Measurements from ENCODE around the gene AQP1.

The AQP1 gene

GRCh38 chr7:30906515-30907240 is 5.0 kb upstream of the AQP1 start:
- DNase-seq (ENCODE audit: low read depth in 2 of 2), result no peak

- DNase-seq (ENCODE audit: low read depth in 2 of 2), result no peak
These were observed 4.0 kb upstream of the AQP1 start for GRCh38 chr7:30907527-30908267.

- DNase-seq (ENCODE audit: low read depth in 2 of 2), result no peak
These were observed 3.0 kb upstream of the AQP1 start for GRCh38 chr7:30908681-30909080.

- no peak for DNase-seq (ENCODE audit: low read depth in 2 of 2)
These were observed 2.2 kb upstream of the AQP1 start for GRCh38 chr7:30909431-30909830.

- DNase-seq (ENCODE audit: low read depth in 2 of 2), result no peak
These were observed 1.1 kb upstream of the AQP1 start for GRCh38 chr7:30910411-30911073.

- no peak for DNase-seq (ENCODE audit: low read depth in 2 of 2)
These were observed 520 bp upstream of the AQP1 start for GRCh38 chr7:30911133-30911532.

GRCh38 chr7:30912021-30912730 is 523 bp downstream of the AQP1 start:
- no peak for DNase-seq (ENCODE audit: low read depth in 2 of 2)

GRCh38 chr7:30912731-30912985 is 1.0 kb downstream of the AQP1 start:
- no peak for DNase-seq (ENCODE audit: low read depth in 2 of 2)

- DNase-seq (ENCODE audit: low read depth in 2 of 2), result no peak
These were observed 1.5 kb downstream of the AQP1 start for GRCh38 chr7:30912986-30913811.

GRCh38 chr7:30913821-30914515 is 2.3 kb downstream of the AQP1 start:
- no peak for DNase-seq (ENCODE audit: low read depth in 2 of 2)

GRCh38 chr7:30914596-30914995 is 2.9 kb downstream of the AQP1 start:
- DNase-seq (ENCODE audit: low read depth in 2 of 2), result no peak

- DNase-seq (ENCODE audit: low read depth in 2 of 2), result no peak
These were observed 3.5 kb downstream of the AQP1 start for GRCh38 chr7:30915005-30915601.

- DNase-seq (ENCODE audit: low read depth in 2 of 2), result no peak
These were observed 4.1 kb downstream of the AQP1 start for GRCh38 chr7:30915751-30916150.

- DNase-seq (ENCODE audit: low read depth in 2 of 2), result no peak
These were observed 4.6 kb downstream of the AQP1 start for GRCh38 chr7:30916255-30916654.

- no peak for DNase-seq (ENCODE audit: low read depth in 2 of 2)
These were observed 5.1 kb downstream of the AQP1 start for GRCh38 chr7:30916767-30917166.

- DNase-seq (ENCODE audit: low read depth in 2 of 2), result no peak
These were observed 5.7 kb downstream of the AQP1 start for GRCh38 chr7:30917216-30917893.

- no peak for DNase-seq (ENCODE audit: low read depth in 2 of 2)
These were observed 7.0 kb downstream of the AQP1 start for GRCh38 chr7:30918676-30919075.

- DNase-seq (ENCODE audit: low read depth in 2 of 2), result no peak
These were observed 8.4 kb downstream of the AQP1 start for GRCh38 chr7:30920021-30920583.

Data from stimulated activated CD8-positive, alpha-beta memory T cell treated with anti-CD3 and anti-CD28 coated beads, Interleukin-2, amount 100 ng/mL, for 1 hour (primary cell).